Activated naive CD8-positive, alpha-beta T cell treated with anti-CD3 and anti-CD28 coated beads, Interleukin-2, amount 50 U/mL, for 24 hours (primary cell): ENCODE data around the gene POLK.
"Not testable (repeated sequence)": the region's sequence is repeated elsewhere in the genome, so short reads cannot be mapped to it uniquely, and the experiment has no call there.

Experiments used
- ATAC-seq: fragments of 150-1000 bp; cut with Tn5 transposase; one replicate; pipeline ENCODE4 v1.10.0; 2021
- DNase-seq: peaks from one replicate; pipeline ENCODE4 v3.0.0; 2021
- H3K27ac Mint-ChIP-seq: one replicate; pipeline ENCODE4 v1.8.0; 2021; ENCODE audit warnings: mild to moderate bottlenecking, mixed read lengths
- H3K27me3 Mint-ChIP-seq: one replicate; pipeline ENCODE4 v1.8.0; 2021; ENCODE audit warnings: mixed read lengths
- H3K36me3 Mint-ChIP-seq: one replicate; pipeline ENCODE4 v1.8.0; 2021; ENCODE audit warnings: low read depth, mixed read lengths
- H3K4me1 Mint-ChIP-seq: one replicate; pipeline ENCODE4 v1.8.0; 2021; ENCODE audit warnings: mixed read lengths
- H3K4me3 Mint-ChIP-seq: one replicate; pipeline ENCODE4 v1.8.0; 2021; ENCODE audit warnings: mild to moderate bottlenecking, moderate library complexity, mixed read lengths
- H3K9me3 Mint-ChIP-seq: one replicate; pipeline ENCODE4 v1.8.0; 2021; ENCODE audit warnings: mixed read lengths

Gene POLK

DNA sequence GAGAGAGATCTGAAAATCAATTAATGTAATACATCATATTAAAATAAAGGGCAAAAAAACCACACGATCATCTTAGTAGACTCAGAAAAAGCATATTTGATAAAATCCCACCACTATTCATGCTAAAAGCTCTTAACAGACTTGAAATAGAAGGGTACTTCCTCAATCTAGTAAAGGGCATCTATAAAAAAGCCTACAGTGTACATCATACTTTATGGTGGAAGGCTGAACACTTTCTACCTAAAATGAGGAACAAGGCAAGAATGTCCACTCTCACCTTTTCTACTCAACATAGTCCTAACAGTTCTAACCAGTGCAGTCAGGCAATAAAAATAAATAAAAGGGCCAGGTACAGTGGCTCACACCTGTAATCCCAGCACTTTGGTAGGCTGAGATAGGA, 38.9 kb downstream of the POLK start:
- DNase-seq = no peak
- no peaks in the 10 kb centered on the region for H3K4me1 Mint-ChIP-seq
- no peak overlapping the region for H3K4me3 Mint-ChIP-seq
- H3K9me3 Mint-ChIP-seq = no peaks in the 10 kb centered on the region
- H3K36me3 Mint-ChIP-seq = peaks cover 45% of the 10 kb centered on the region
- no peaks in the 10 kb centered on the region for H3K27me3 Mint-ChIP-seq
- ATAC-seq = no peak
- H3K27ac Mint-ChIP-seq = no peak overlapping the region

GRCh38 chr5:75551471-75551870, 39.8 kb downstream of the POLK start:
- Mint-ChIP-seq H3K27ac (no peak overlapping the region), H3K36me3 (peaks cover 50% of the 10 kb centered on the region), H3K27me3 (no peaks in the 10 kb centered on the region), H3K4me1 (no peaks in the 10 kb centered on the region), H3K9me3 (no peaks in the 10 kb centered on the region), H3K4me3 (no peak overlapping the region)
- ATAC-seq = no peak
- no peak for DNase-seq

GRCh38 chr5:75552764-75553163, 41.1 kb downstream of the POLK start:
- Mint-ChIP-seq H3K27me3 (no peaks in the 10 kb centered on the region), H3K9me3 (peaks cover 6% of the 10 kb centered on the region), H3K36me3 (peaks cover 63% of the 10 kb centered on the region), H3K27ac (no peak overlapping the region), H3K4me3 (no peak overlapping the region), H3K4me1 (peaks cover 3% of the 10 kb centered on the region)
- DNase-seq = no peak
- no peak for ATAC-seq

- no peak overlapping the region for H3K27ac Mint-ChIP-seq
- ATAC-seq (no peak), DNase-seq (no peak)
- H3K4me3 Mint-ChIP-seq = no peak overlapping the region
- peaks cover 6% of the 10 kb centered on the region for H3K4me1 Mint-ChIP-seq
- H3K9me3 Mint-ChIP-seq = peaks cover 6% of the 10 kb centered on the region
- H3K27me3 Mint-ChIP-seq = no peaks in the 10 kb centered on the region
- H3K36me3 Mint-ChIP-seq = peaks cover 69% of the 10 kb centered on the region
These were observed 41.7 kb downstream of the POLK start for GRCh38 chr5:75553358-75553757.

- H3K4me1 Mint-ChIP-seq = peaks cover 15% of the 10 kb centered on the region
- ATAC-seq = no peak
- H3K9me3 Mint-ChIP-seq = peaks cover 24% of the 10 kb centered on the region
- no peak for DNase-seq
- no peak overlapping the region for H3K4me3 Mint-ChIP-seq
- H3K27ac Mint-ChIP-seq = no peak overlapping the region
- H3K27me3 Mint-ChIP-seq = no peaks in the 10 kb centered on the region
- peaks cover 77% of the 10 kb centered on the region for H3K36me3 Mint-ChIP-seq
These were observed 46.5 kb downstream of the POLK start for GRCh38 chr5:75558221-75558620.

GRCh38 chr5:75558981-75559632, 47.4 kb downstream of the POLK start:
- Mint-ChIP-seq H3K4me1 (peaks cover 23% of the 10 kb centered on the region), H3K27me3 (no peaks in the 10 kb centered on the region), H3K36me3 (peaks cover 76% of the 10 kb centered on the region), H3K27ac (no peak overlapping the region), H3K9me3 (peaks cover 33% of the 10 kb centered on the region), H3K4me3 (no peak overlapping the region)
- DNase-seq (no peak), ATAC-seq (no peak)

GRCh38 chr5:75560655-75561054, 49.0 kb downstream of the POLK start:
- peaks cover 78% of the 10 kb centered on the region for H3K36me3 Mint-ChIP-seq
- H3K4me1 Mint-ChIP-seq = peaks cover 34% of the 10 kb centered on the region
- ATAC-seq, H3K27me3 Mint-ChIP-seq, H3K27ac Mint-ChIP-seq, DNase-seq, H3K4me3 Mint-ChIP-seq: not testable (repeated sequence)
- peaks cover 35% of the 10 kb centered on the region for H3K9me3 Mint-ChIP-seq

- DNase-seq = peak; percentile 15
- Mint-ChIP-seq H3K9me3 (peaks cover 27% of the 10 kb centered on the region), H3K4me3 (peak overlapping the region; percentile 45), H3K27ac (peak overlapping the region; percentile 95), H3K36me3 (peaks cover 58% of the 10 kb centered on the region), H3K4me1 (peaks cover 66% of the 10 kb centered on the region)
- ATAC-seq, H3K27me3 Mint-ChIP-seq: not testable (repeated sequence)
These were observed 54.5 kb downstream of the POLK start for GRCh38 chr5:75565991-75566709.

GRCh38 chr5:75566710-75567309, 55.1 kb downstream of the POLK start:
- H3K4me3 Mint-ChIP-seq = peak overlapping the region; percentile 45
- DNase-seq (peak; percentile 52), ATAC-seq (peak; percentile 89)
- H3K4me1 Mint-ChIP-seq = peaks cover 69% of the 10 kb centered on the region
- H3K27ac Mint-ChIP-seq = peak overlapping the region; percentile 95
- H3K36me3 Mint-ChIP-seq = peaks cover 59% of the 10 kb centered on the region
- peaks cover 23% of the 10 kb centered on the region for H3K9me3 Mint-ChIP-seq
- H3K27me3 Mint-ChIP-seq = peaks cover 1% of the 10 kb centered on the region

DNA sequence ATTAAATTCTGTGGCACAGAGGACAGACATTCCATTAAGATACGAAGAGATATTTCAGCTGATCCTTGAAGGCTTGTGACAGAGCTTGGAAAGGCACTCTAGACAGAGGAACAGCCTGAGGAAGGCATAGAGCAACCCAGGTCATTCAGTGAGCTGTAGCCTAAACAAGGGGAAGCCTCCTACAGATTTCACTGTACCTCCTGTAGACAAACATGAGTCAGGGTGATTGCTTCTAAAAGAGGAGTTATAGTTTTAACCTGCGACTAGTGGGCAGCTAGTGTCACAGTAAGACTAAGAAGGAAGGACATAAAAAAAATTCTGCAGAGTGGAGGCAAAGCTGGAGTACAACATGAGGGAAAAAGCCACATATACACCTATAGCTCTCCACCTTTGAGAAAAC, 56.0 kb downstream of the POLK start:
- peak overlapping the region; percentile 45 for H3K4me3 Mint-ChIP-seq
- H3K27me3 Mint-ChIP-seq = peaks cover 1% of the 10 kb centered on the region
- H3K27ac Mint-ChIP-seq = peak overlapping the region; percentile 95
- ATAC-seq (peak; percentile 79), DNase-seq (no peak)
- peaks cover 69% of the 10 kb centered on the region for H3K4me1 Mint-ChIP-seq
- H3K36me3 Mint-ChIP-seq = peaks cover 59% of the 10 kb centered on the region
- H3K9me3 Mint-ChIP-seq = peaks cover 16% of the 10 kb centered on the region

DNA sequence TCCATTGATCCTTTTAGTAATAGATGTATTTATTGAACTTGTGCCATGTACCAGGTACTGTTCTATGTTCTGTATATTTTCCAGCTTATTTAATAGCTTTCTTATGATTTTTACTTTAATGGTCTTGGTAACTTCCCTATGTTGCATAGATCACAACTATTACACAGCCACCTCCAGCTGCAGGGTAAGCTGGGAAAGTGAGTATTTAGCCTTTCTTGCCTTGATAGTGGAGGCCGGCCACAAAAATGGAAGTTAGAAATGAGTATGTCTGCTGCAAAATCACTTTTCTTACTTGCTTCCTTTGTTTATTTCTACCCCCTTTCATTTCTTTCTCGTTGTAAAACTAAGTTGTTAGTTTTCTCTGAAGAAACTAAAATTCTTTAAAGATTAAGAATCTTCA, 56.5 kb downstream of the POLK start:
- H3K27ac Mint-ChIP-seq = peak overlapping the region; percentile 95
- H3K9me3 Mint-ChIP-seq = peaks cover 11% of the 10 kb centered on the region
- no peak for ATAC-seq
- peaks cover 1% of the 10 kb centered on the region for H3K27me3 Mint-ChIP-seq
- H3K4me3 Mint-ChIP-seq = no peak overlapping the region
- H3K36me3 Mint-ChIP-seq = peaks cover 58% of the 10 kb centered on the region
- no peak for DNase-seq
- H3K4me1 Mint-ChIP-seq = peaks cover 68% of the 10 kb centered on the region

GRCh38 chr5:75571547-75571946, 59.9 kb downstream of the POLK start:
- Mint-ChIP-seq H3K27me3 (peaks cover 1% of the 10 kb centered on the region), H3K4me3 (no peak overlapping the region), H3K36me3 (peaks cover 44% of the 10 kb centered on the region), H3K4me1 (peaks cover 49% of the 10 kb centered on the region), H3K27ac (no peak overlapping the region), H3K9me3 (no peaks in the 10 kb centered on the region)
- DNase-seq (no peak), ATAC-seq (no peak)

DNA sequence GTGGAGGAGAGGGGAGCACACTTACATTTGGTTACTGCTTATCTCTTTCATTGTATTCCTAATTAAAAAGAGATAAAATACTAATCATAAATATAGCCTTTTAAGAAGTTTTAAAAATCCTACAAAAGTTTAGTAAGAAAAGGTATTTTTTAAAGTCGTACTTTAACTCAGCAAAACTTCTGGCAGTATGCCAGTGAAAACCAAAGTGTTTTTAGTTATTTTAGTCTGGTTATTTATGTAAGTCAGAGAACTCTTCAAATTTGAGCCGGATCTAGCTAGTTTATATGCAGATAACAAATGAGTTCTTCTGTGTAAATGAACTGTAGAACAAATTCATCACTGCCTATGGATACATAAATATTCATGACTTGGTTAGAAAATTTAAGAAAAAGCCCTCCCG, 63.1 kb downstream of the POLK start:
- no peaks in the 10 kb centered on the region for H3K9me3 Mint-ChIP-seq
- H3K27me3 Mint-ChIP-seq = no peaks in the 10 kb centered on the region
- peaks cover 46% of the 10 kb centered on the region for H3K36me3 Mint-ChIP-seq
- H3K27ac Mint-ChIP-seq = peak overlapping the region; percentile 83
- peaks cover 20% of the 10 kb centered on the region for H3K4me1 Mint-ChIP-seq
- ATAC-seq (no peak), DNase-seq (no peak)
- no peak overlapping the region for H3K4me3 Mint-ChIP-seq

DNA sequence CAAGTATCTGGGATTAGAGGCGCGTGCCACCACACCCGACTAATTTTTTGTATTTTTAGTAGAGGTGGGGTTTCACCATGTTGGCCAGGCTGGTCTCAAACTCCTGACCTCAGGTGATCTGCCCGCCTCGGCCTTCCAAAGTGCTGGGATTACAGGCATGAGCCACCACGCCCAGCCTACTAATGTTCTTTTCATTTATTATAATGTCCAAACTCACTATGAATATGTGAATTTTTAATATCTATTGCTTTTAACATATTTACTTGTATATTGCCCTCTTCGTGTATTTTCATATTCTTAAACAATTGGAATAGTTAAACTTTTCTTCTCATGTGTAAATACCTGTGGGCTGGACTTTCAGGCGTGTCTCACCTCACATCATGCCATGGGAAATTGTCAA, 66.6 kb downstream of the POLK start:
- H3K27me3 Mint-ChIP-seq, ATAC-seq, H3K27ac Mint-ChIP-seq, H3K4me3 Mint-ChIP-seq, H3K4me1 Mint-ChIP-seq, DNase-seq, H3K9me3 Mint-ChIP-seq: not testable (repeated sequence)
- H3K36me3 Mint-ChIP-seq = peaks cover 33% of the 10 kb centered on the region

DNA sequence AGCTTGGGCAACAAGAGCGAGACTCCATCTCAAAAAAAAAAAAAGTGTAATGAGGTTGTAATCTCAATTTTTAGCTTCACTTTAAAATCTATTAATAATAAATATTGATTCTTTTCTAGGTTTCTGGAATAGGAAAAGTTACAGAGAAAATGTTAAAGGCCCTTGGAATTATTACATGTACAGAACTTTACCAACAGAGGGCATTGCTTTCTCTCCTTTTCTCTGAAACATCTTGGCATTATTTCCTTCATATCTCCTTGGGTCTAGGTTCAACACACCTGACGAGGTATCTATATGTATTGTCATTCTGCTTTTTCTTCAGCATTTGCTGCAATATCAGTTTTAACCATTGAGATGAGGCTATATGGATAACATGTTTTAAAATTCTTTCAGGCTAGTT, 73.0 kb downstream of the POLK start:
- no peak for ATAC-seq
- no peak overlapping the region for H3K4me3 Mint-ChIP-seq
- H3K27me3 Mint-ChIP-seq = no peaks in the 10 kb centered on the region
- no peak for DNase-seq
- H3K27ac Mint-ChIP-seq = no peak overlapping the region
- no peaks in the 10 kb centered on the region for H3K4me1 Mint-ChIP-seq
- H3K36me3 Mint-ChIP-seq = peaks cover 30% of the 10 kb centered on the region
- no peaks in the 10 kb centered on the region for H3K9me3 Mint-ChIP-seq
